Uterus (tissue), 2 donors: ENCODE data around the gene SPANXA1.

Experiments used
- CTCF ChIP-seq, 4 experiments: fragments of 200-600 bp in 2 of 4; fragments of 450-650 bp in 2 of 4; sonication (generic) in 2 of 4; IDR thresholded peaks; one replicate each; pipeline ENCODE4 v1.5.1; 2016 to 2019; ENCODE audit warnings: antibody characterized with exemption in 4 of 4, mild to moderate bottlenecking in 2 of 4, moderate library complexity in 1 of 4
- POLR2A ChIP-seq, 2 donors: fragments of 450-650 bp; IDR thresholded peaks; one replicate each; pipeline ENCODE4 v1.6.1; 2016; ENCODE audit warnings: antibody characterized with exemption in 2 of 2, mild to moderate bottlenecking in 1 of 2, moderate library complexity in 1 of 2

DNA sequence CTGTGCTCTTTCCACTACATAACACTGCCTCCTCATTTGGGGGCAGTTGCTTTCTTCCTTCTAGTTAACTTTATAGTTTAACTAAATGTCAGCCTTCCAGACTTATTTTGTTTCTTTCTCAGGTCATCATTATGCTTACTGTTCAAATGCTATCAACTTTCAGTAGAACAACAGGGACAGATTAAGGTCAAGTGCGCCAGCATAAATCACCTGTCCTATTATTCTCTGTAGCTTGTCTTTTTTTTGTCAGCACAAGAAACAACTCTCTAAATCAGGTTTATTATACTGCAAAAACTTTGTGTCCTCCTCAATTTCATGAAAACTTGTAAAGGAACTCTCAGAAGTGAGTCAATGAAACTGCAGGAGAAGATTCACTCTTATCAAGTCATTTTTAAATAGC lies 24.6 kb upstream of the SPANXA1 start:
- TF ChIP-seq POLR2A (IDR thresholded peaks at IDR 0.05) (no peak), CTCF (IDR thresholded peaks at IDR 0.05) (no peak)
